ENCODE measurements around the gene NHS.

- no peak for TF ChIP-seq CTCF (IDR thresholded peaks at IDR 0.05; ENCODE audit: borderline replicate concordance, extremely low read depth, low read length, poor library complexity, severe bottlenecking)
- no peak for TF ChIP-seq EZH2 (IDR thresholded peaks at IDR 0.05; ENCODE audit: borderline replicate concordance, low read depth, low read length, severe bottlenecking)
These were observed 294.5 kb downstream of the NHS start for GRCh38 chrX:17669458-17669857.
